ENCODE data around the gene FBLN2.
"Not testable (repeated sequence)": the region's sequence is repeated elsewhere in the genome, so short reads cannot be mapped to it uniquely, and the experiment has no call there.

FBLN2 gene

GRCh38 chr3:13519006-13519791 lies 29.7 kb upstream of the FBLN2 start:
- peaks cover 0 to 7% of the 10 kb centered on the region in 2 experiments for H3K36me3 ChIP-seq (ENCODE audit: control insufficient read depth in 1 of 2, insufficient read depth in 2 of 2, low read depth in 1 of 2, low read length in 2 of 2)
- no peaks in the 10 kb centered on the region for H3K4me1 ChIP-seq (ENCODE audit: control insufficient read depth, insufficient read depth, low read depth, low read length)
- no peak overlapping the region for H4K91ac ChIP-seq (ENCODE audit: low read length)
- DNase-seq: no peak
- no peak overlapping the region for H3K27ac ChIP-seq (ENCODE audit: low read length, poor library complexity, severe bottlenecking)
- H2BK5ac ChIP-seq (ENCODE audit: low read depth, low read length, poor library complexity, severe bottlenecking): no peak overlapping the region
- H3K14ac ChIP-seq (ENCODE audit: low read length in 2 of 2): no peak overlapping the region
- peak overlapping the region in 1 of 2 experiments; percentile 26 for H3K23ac ChIP-seq (ENCODE audit: low read length in 2 of 2)
- H2BK15ac ChIP-seq (ENCODE audit: low read depth, poor library complexity, severe bottlenecking): no peak overlapping the region
- H3K4me2 ChIP-seq (ENCODE audit: low read length, poor library complexity, severe bottlenecking): no peak overlapping the region
- WGBS: 83% methylated on average over 17 of the region's 19 CpGs
- H3K27me3 ChIP-seq (ENCODE audit: control insufficient read depth in 1 of 2, insufficient read depth in 1 of 2, low read length in 2 of 2): peaks cover 0 to 27% of the 10 kb centered on the region in 2 experiments
- no peak overlapping the region for H3K4ac ChIP-seq (ENCODE audit: low read depth in 1 of 2, low read length in 2 of 2)
- no peak overlapping the region for H2AFZ ChIP-seq (ENCODE audit: low read depth, low read length)
- H2BK120ac ChIP-seq (ENCODE audit: low read depth, low read length): no peak overlapping the region
- H2BK12ac ChIP-seq (ENCODE audit: low read length in 2 of 2): no peak overlapping the region
- H2AK5ac ChIP-seq (ENCODE audit: low read length, severe bottlenecking): no peak overlapping the region
- H3K4me3 ChIP-seq (ENCODE audit: insufficient read depth in 1 of 2, low read depth in 1 of 2, low read length in 2 of 2): peak overlapping the region in 1 of 2 experiments; percentile 3
- H3K9me3 ChIP-seq (ENCODE audit: control insufficient read depth, low read length): no peaks in the 10 kb centered on the region
- H3K9ac ChIP-seq (ENCODE audit: low read length): peak overlapping the region; percentile 40
- H4K8ac ChIP-seq (ENCODE audit: low read length): no peak overlapping the region
- H3K18ac ChIP-seq (ENCODE audit: low read depth in 1 of 2, low read length in 2 of 2): no peak overlapping the region
- H3K79me1 ChIP-seq (replicated peaks; ENCODE audit: low read length, poor library complexity, severe bottlenecking): no peaks in the 10 kb centered on the region

- Histone ChIP-seq H4K91ac (ENCODE audit: low read length) (peak overlapping the region; percentile 78), H3K9ac (ENCODE audit: low read length) (peak overlapping the region; percentile 30), H4K8ac (ENCODE audit: low read length) (no peak overlapping the region), H3K27ac (ENCODE audit: low read length, poor library complexity, severe bottlenecking) (no peak overlapping the region), H3K23ac (ENCODE audit: low read length in 2 of 2) (no peak overlapping the region), H3K14ac (ENCODE audit: low read length in 2 of 2) (peak overlapping the region in 1 of 2 experiments; percentile 89), H3K27me3 (ENCODE audit: control insufficient read depth in 1 of 2, insufficient read depth in 1 of 2, low read length in 2 of 2) (peaks cover 0 to 21% of the 10 kb centered on the region in 2 experiments), H3K4me1 (ENCODE audit: control insufficient read depth, insufficient read depth, low read depth, low read length) (no peaks in the 10 kb centered on the region), H2BK12ac (ENCODE audit: low read length in 2 of 2) (peak overlapping the region in 1 of 2 experiments; percentile 40), H2BK120ac (ENCODE audit: low read depth, low read length) (no peak overlapping the region), H3K36me3 (ENCODE audit: control insufficient read depth in 1 of 2, insufficient read depth in 2 of 2, low read depth in 1 of 2, low read length in 2 of 2) (peaks cover 0 to 6% of the 10 kb centered on the region in 2 experiments), H3K79me1 (replicated peaks; ENCODE audit: low read length, poor library complexity, severe bottlenecking) (no peaks in the 10 kb centered on the region), H2AK5ac (ENCODE audit: low read length, severe bottlenecking) (no peak overlapping the region), H3K4me2 (ENCODE audit: low read length, poor library complexity, severe bottlenecking) (no peak overlapping the region), H2BK15ac (ENCODE audit: low read depth, poor library complexity, severe bottlenecking) (no peak overlapping the region), H3K4me3 (ENCODE audit: insufficient read depth in 1 of 2, low read depth in 1 of 2, low read length in 2 of 2) (no peak overlapping the region), H3K18ac (ENCODE audit: low read depth in 1 of 2, low read length in 2 of 2) (no peak overlapping the region), H2BK5ac (ENCODE audit: low read depth, low read length, poor library complexity, severe bottlenecking) (no peak overlapping the region), H3K9me3 (ENCODE audit: control insufficient read depth, low read length) (no peaks in the 10 kb centered on the region), H3K4ac (ENCODE audit: low read depth in 1 of 2, low read length in 2 of 2) (no peak overlapping the region), H2AFZ (ENCODE audit: low read depth, low read length) (no peak overlapping the region)
- WGBS: 81% methylated on average over 9 of the region's 9 CpGs
- no peak for DNase-seq
These were observed 28.5 kb upstream of the FBLN2 start for GRCh38 chr3:13520326-13520880.

GRCh38 chr3:13521309-13521708 lies 27.6 kb upstream of the FBLN2 start:
- Histone ChIP-seq H3K4ac (ENCODE audit: low read depth in 1 of 2, low read length in 2 of 2) (no peak overlapping the region), H4K91ac (ENCODE audit: low read length) (no peak overlapping the region), H3K14ac (ENCODE audit: low read length in 2 of 2) (no peak overlapping the region), H3K27me3 (ENCODE audit: control insufficient read depth in 1 of 2, insufficient read depth in 1 of 2, low read length in 2 of 2) (peaks cover 0 to 12% of the 10 kb centered on the region in 2 experiments), H3K4me2 (ENCODE audit: low read length, poor library complexity, severe bottlenecking) (no peak overlapping the region), H3K9ac (ENCODE audit: low read length) (no peak overlapping the region), H2BK12ac (ENCODE audit: low read length in 2 of 2) (no peak overlapping the region), H3K4me3 (ENCODE audit: insufficient read depth in 1 of 2, low read depth in 1 of 2, low read length in 2 of 2) (no peak overlapping the region), H3K23ac (ENCODE audit: low read length in 2 of 2) (no peak overlapping the region), H3K79me1 (replicated peaks; ENCODE audit: low read length, poor library complexity, severe bottlenecking) (no peaks in the 10 kb centered on the region), H3K9me3 (ENCODE audit: control insufficient read depth, low read length) (no peaks in the 10 kb centered on the region), H2AFZ (ENCODE audit: low read depth, low read length) (no peak overlapping the region), H3K18ac (ENCODE audit: low read depth in 1 of 2, low read length in 2 of 2) (no peak overlapping the region), H2BK5ac (ENCODE audit: low read depth, low read length, poor library complexity, severe bottlenecking) (no peak overlapping the region), H2BK120ac (ENCODE audit: low read depth, low read length) (no peak overlapping the region), H3K27ac (ENCODE audit: low read length, poor library complexity, severe bottlenecking) (no peak overlapping the region), H3K4me1 (ENCODE audit: control insufficient read depth, insufficient read depth, low read depth, low read length) (peaks cover 5% of the 10 kb centered on the region), H2BK15ac (ENCODE audit: low read depth, poor library complexity, severe bottlenecking) (no peak overlapping the region), H2AK5ac (ENCODE audit: low read length, severe bottlenecking) (no peak overlapping the region), H3K36me3 (ENCODE audit: control insufficient read depth in 1 of 2, insufficient read depth in 2 of 2, low read depth in 1 of 2, low read length in 2 of 2) (peaks cover 0 to 6% of the 10 kb centered on the region in 2 experiments), H4K8ac (ENCODE audit: low read length) (no peak overlapping the region)
- DNase-seq: no peak
- 83% methylated on average over 6 of the region's 6 CpGs for WGBS

GRCh38 chr3:13521749-13522148 lies 27.2 kb upstream of the FBLN2 start:
- H2BK12ac ChIP-seq (ENCODE audit: low read length in 2 of 2); H3K9me3 ChIP-seq (ENCODE audit: control insufficient read depth, low read length); H3K14ac ChIP-seq (ENCODE audit: low read length in 2 of 2); H3K4me1 ChIP-seq (ENCODE audit: control insufficient read depth, insufficient read depth, low read depth, low read length); H3K4ac ChIP-seq (ENCODE audit: low read depth in 1 of 2, low read length in 2 of 2); H3K27ac ChIP-seq (ENCODE audit: low read length, poor library complexity, severe bottlenecking); H2BK15ac ChIP-seq (ENCODE audit: low read depth, poor library complexity, severe bottlenecking); H3K79me1 ChIP-seq (replicated peaks; ENCODE audit: low read length, poor library complexity, severe bottlenecking); H2AK5ac ChIP-seq (ENCODE audit: low read length, severe bottlenecking); H3K27me3 ChIP-seq (ENCODE audit: control insufficient read depth in 1 of 2, insufficient read depth in 1 of 2, low read length in 2 of 2); H2BK120ac ChIP-seq (ENCODE audit: low read depth, low read length); H2AFZ ChIP-seq (ENCODE audit: low read depth, low read length); DNase-seq; H2BK5ac ChIP-seq (ENCODE audit: low read depth, low read length, poor library complexity, severe bottlenecking); H3K4me2 ChIP-seq (ENCODE audit: low read length, poor library complexity, severe bottlenecking); H3K36me3 ChIP-seq (ENCODE audit: control insufficient read depth in 1 of 2, insufficient read depth in 2 of 2, low read depth in 1 of 2, low read length in 2 of 2); H3K18ac ChIP-seq (ENCODE audit: low read depth in 1 of 2, low read length in 2 of 2); H4K8ac ChIP-seq (ENCODE audit: low read length); H3K4me3 ChIP-seq (ENCODE audit: insufficient read depth in 1 of 2, low read depth in 1 of 2, low read length in 2 of 2); H3K23ac ChIP-seq (ENCODE audit: low read length in 2 of 2); H4K91ac ChIP-seq (ENCODE audit: low read length); H3K9ac ChIP-seq (ENCODE audit: low read length): not testable (repeated sequence)
- 92% methylated on average over 2 of the region's 2 CpGs for WGBS

Measured in mesenchymal stem cell (in vitro differentiated cells and primary cell).